RKO (cell line): ENCODE results near the gene NPC1.
"Not testable (repeated sequence)": the region's sequence is repeated elsewhere in the genome, so short reads cannot be mapped to it uniquely, and the experiment has no call there.

Experiments used
- DNase-seq: peaks from one replicate; pipeline ENCODE4 v3.0.0-alpha.2; 2016; ENCODE audit warnings: low spot score

NPC1 gene

GRCh38 chr18:23521271-23521670 lies 65.0 kb downstream of the NPC1 start:
- DNase-seq, result no peak

GRCh38 chr18:23519734-23520133 lies 66.6 kb downstream of the NPC1 start:
- DNase-seq, result peak; percentile 12

- peak; percentile 82 for DNase-seq
These were observed 70.3 kb downstream of the NPC1 start for GRCh38 chr18:23515911-23516546.

- DNase-seq, result no peak
These were observed 73.7 kb downstream of the NPC1 start for GRCh38 chr18:23512641-23513040.

GRCh38 chr18:23512216-23512615 lies 74.1 kb downstream of the NPC1 start:
- not testable (repeated sequence) for DNase-seq

GRCh38 chr18:23510923-23511322 lies 75.4 kb downstream of the NPC1 start:
- not testable (repeated sequence) for DNase-seq

- no peak for DNase-seq
These were observed 79.9 kb downstream of the NPC1 start for GRCh38 chr18:23506393-23506792.

- DNase-seq, result no peak
These were observed 81.6 kb downstream of the NPC1 start for GRCh38 chr18:23504720-23505119.

- peak; percentile 28 for DNase-seq
These were observed 82.4 kb downstream of the NPC1 start for GRCh38 chr18:23503963-23504344.

- peak; percentile 90 for DNase-seq
These were observed 83.0 kb downstream of the NPC1 start, which contains the start of gene RMC1 for GRCh38 chr18:23503038-23503962. RMC1 (plus strand) TSS chr18:23503511; CDS start chr18:23503619, 108 bp downstream.

GRCh38 chr18:23502516-23503037 lies 83.7 kb downstream of the NPC1 start:
- DNase-seq, result no peak

- DNase-seq, result no peak
These were observed 84.7 kb downstream of the NPC1 start for GRCh38 chr18:23501626-23502025.

- DNase-seq, result no peak
These were observed 87.0 kb downstream of the NPC1 start for GRCh38 chr18:23499291-23499781.

- peak; percentile 85 for DNase-seq
These were observed 87.4 kb downstream of the NPC1 start for GRCh38 chr18:23498877-23499276.

GRCh38 chr18:23498117-23498516 lies 88.2 kb downstream of the NPC1 start:
- no peak for DNase-seq

- no peak for DNase-seq
These were observed 90.4 kb downstream of the NPC1 start for GRCh38 chr18:23495723-23496440.

GRCh38 chr18:23494992-23495391 lies 91.3 kb downstream of the NPC1 start:
- no peak for DNase-seq

- no peak for DNase-seq
These were observed 92.7 kb downstream of the NPC1 start for GRCh38 chr18:23493654-23494053.

GRCh38 chr18:23489586-23489985 lies 96.7 kb downstream of the NPC1 start:
- DNase-seq, result not testable (repeated sequence)

- DNase-seq, result no peak
These were observed 98.4 kb downstream of the NPC1 start for GRCh38 chr18:23487738-23488570.

GRCh38 chr18:23485386-23485785 lies 100.9 kb downstream of the NPC1 start:
- no peak for DNase-seq
